Gastroesophageal sphincter (tissue), 4 donors: Measurements from ENCODE around the gene ZCCHC10. TPM values are rescaled to one million over a fixed set of nuclear protein-coding genes. Genes with fewer than 3 reads are reported as not detected.

Source experiments
- ATAC-seq: fragments of 150-250 bp; one replicate; pipeline ENCODE4 v1.9.1; 2016; ENCODE audit warnings: mild to moderate bottlenecking, moderate library complexity
- H3K27ac ChIP-seq, 4 donors: fragments of 200-600 bp; sonication (generic) in 3 of 4; 1 replicate in 3 of 4; 2 replicates in 1 of 4; pipeline ENCODE4 v1.5.1; 2016 to 2019
- H3K27me3 ChIP-seq: fragments of 200-600 bp; sonication (generic); one replicate; pipeline ENCODE4 v1.5.1; 2019
- H3K36me3 ChIP-seq, 2 donors: fragments of 200-600 bp; sonication (generic); one replicate each; pipeline ENCODE4 v1.5.1; 2019; ENCODE audit warnings: control low read depth in 1 of 2
- H3K4me1 ChIP-seq, 3 donors: fragments of 200-600 bp; sonication (generic); 1 replicate in 2 of 3; 2 replicates in 1 of 3; pipeline ENCODE4 v1.5.1; 2016 to 2019; ENCODE audit warnings: control low read depth in 2 of 3
- H3K4me3 ChIP-seq, 2 donors: fragments of 200-600 bp; sonication (generic); one replicate each; pipeline ENCODE4 v1.5.1; 2019; ENCODE audit warnings: mild to moderate bottlenecking in 1 of 2, moderate library complexity in 1 of 2
- H3K9me3 ChIP-seq, 3 donors: fragments of 200-600 bp; sonication (generic); one replicate each; pipeline ENCODE4 v1.5.1; 2017 to 2019; ENCODE audit warnings: control low read depth in 2 of 3
- CTCF ChIP-seq, 4 experiments: fragments of 200-600 bp in 2 of 4; fragments of 450-650 bp in 2 of 4; sonication (generic) in 1 of 4; IDR thresholded peaks; one replicate each; pipeline ENCODE4 v1.5.1; 2017 to 2019; ENCODE audit warnings: antibody characterized with exemption in 4 of 4, mild to moderate bottlenecking in 2 of 4, moderate library complexity in 2 of 4
- EP300 ChIP-seq: sonication (generic); formaldehyde crosslinking; IDR thresholded peaks from one replicate; pipeline ENCODE4 v1.6.1; 2017; ENCODE audit warnings: antibody characterized with exemption, mild to moderate bottlenecking
- POLR2A ChIP-seq, 2 donors: fragments of 450-650 bp; IDR thresholded peaks; one replicate each; pipeline ENCODE4 v1.6.1; 2017; ENCODE audit warnings: antibody characterized with exemption in 2 of 2, mild to moderate bottlenecking in 2 of 2, moderate library complexity in 1 of 2
- POLR2AphosphoS5 ChIP-seq: sonication (generic); formaldehyde crosslinking; IDR thresholded peaks from one replicate; pipeline ENCODE4 v1.6.1; 2017; ENCODE audit warnings: antibody characterized with exemption
- WGBS, 2 donors: methylation state at CpG; one replicate each; pipeline ENCODE4 v1.1.5; 2018; ENCODE audit warnings: low coverage in 1 of 2; 5-methylcytosine and 5-hydroxymethylcytosine counted together
- small RNA-seq, 4 donors: library from RNA; depleted of rRNA; stranded (forward); fragments of <200 nt; gene quantifications; one replicate each; pipeline ENCODE3, GENCODE V24; 2016
- total RNA-seq, 4 donors: library from RNA; depleted of rRNA; stranded (reverse); fragments of >200 nt; gene quantifications; one replicate each; pipeline ENCODE4 v1.1.0, GENCODE V29; 2016

ZCCHC10 gene
- total RNA-seq, 4 donors from 2014 or later, result 12.5 to 15.7 (median 13.5) TPM

DNA sequence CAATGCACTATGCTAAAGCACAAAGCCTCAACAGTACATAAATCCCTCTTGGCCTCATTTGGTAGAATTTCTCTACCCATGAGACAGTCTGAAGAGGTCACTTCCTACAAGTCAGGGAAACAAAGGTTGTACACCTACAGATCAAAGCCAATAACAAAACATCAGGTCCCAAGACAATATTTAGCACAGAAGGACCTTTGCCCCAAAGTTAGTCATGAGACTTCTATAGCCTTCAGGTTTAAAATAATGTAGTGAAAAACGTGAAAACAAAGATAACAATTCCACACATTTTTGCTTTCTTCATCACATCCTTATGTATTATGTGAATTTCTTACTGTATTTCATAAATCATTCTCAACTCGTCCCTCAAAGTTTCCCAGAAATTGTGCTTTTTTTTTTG lies 78.7 kb downstream of the ZCCHC10 start:
- ATAC-seq, result no peak
- TF ChIP-seq EP300, result no peak
- no peak for TF ChIP-seq POLR2AphosphoS5
- TF ChIP-seq CTCF (IDR thresholded peaks at IDR 0.05), result no peak
- TF ChIP-seq POLR2A (IDR thresholded peaks at IDR 0.05), result no peak
- H3K4me1 ChIP-seq, result peaks cover 0 to 66% (median under 1%) of the 10 kb centered on the region in 3 donors
- H3K9me3 ChIP-seq, result no peaks in the 10 kb centered on the region
- no peak overlapping the region for H3K27ac ChIP-seq
- H3K4me3 ChIP-seq, result no peak overlapping the region
- no peaks in the 10 kb centered on the region for H3K27me3 ChIP-seq
- no peaks in the 10 kb centered on the region for H3K36me3 ChIP-seq
- WGBS, 2 donors, result 27 to 39% methylated on average over 2 of the region's 2 CpGs

Small RNA genes lying within 50 kb of the gene (small RNA-seq; reads per million reads assigned to genes)
- gene AC113410.1, result 0 reads per million in 4 donors
- 0 to 0.27 (median 0.04) reads per million in 4 donors for gene AC113410.3
- 0 reads per million in 4 donors for gene ATP6V0E1P1
- 0 reads per million in 4 donors for gene RF00019

Other genes starting within 250 kb of the ZCCHC10 start
- 10 to 100 TPM; 31.6 to 46.4 (median 34.9) TPM for gene SEPTIN8, start 249.3 kb downstream of the ZCCHC10 start, total RNA-seq
- under 1 TPM in 2 of 4 donors, not detected in 2; 0.27 to 0.87 TPM for gene SOWAHA, start 213.2 kb downstream of the ZCCHC10 start, total RNA-seq
- 10 to 100 TPM in 1 of 4 donors, 1 to 10 TPM in 3; 5.8 to 10.3 (median 6.5) TPM for gene SHROOM1, start 195.9 kb downstream of the ZCCHC10 start, total RNA-seq
- gene GDF9, start 160.1 kb downstream of the ZCCHC10 start, total RNA-seq, result under 1 TPM in 3 of 4 donors, not detected in 1; 0.23 to 0.37 (median 0.31) TPM
- gene UQCRQ, start 159.9 kb downstream of the ZCCHC10 start, total RNA-seq, result 100 to 1,000 TPM; 106 to 169 (median 128) TPM
- gene LEAP2, start 152.9 kb downstream of the ZCCHC10 start, total RNA-seq, result 1 to 10 TPM in 2 of 4 donors, under 1 TPM in 2; 0.12 to 1.9 (median 0.74) TPM
- gene AFF4, start 62.9 kb downstream of the ZCCHC10 start, total RNA-seq, result 10 to 100 TPM; 55.0 to 87.6 (median 75.3) TPM
- gene HSPA4, start 25.5 kb upstream of the ZCCHC10 start, total RNA-seq, result 10 to 100 TPM; 48.1 to 84.0 (median 72.3) TPM